H1 (cell line): ENCODE measurements around the gene CNNM4. TPM values are rescaled to one million over a fixed set of nuclear protein-coding genes. Genes with fewer than 3 reads are reported as not detected.

ENCODE experiments used
- CTCF ChIA-PET: fragments of 300-600 bp; sonication (Branson Sonifier 250); formaldehyde crosslinking; loops from one replicate; lab custom pipeline; 2021; ENCODE audit not compliant: partially characterized antibody; lab: Charles Lee
- POLR2A ChIA-PET: fragments of 300-600 bp; sonication (Branson Sonifier 250); formaldehyde crosslinking; loops from one replicate; lab custom pipeline; 2021; ENCODE audit warnings: inconsistent platforms; ENCODE audit not compliant: partially characterized antibody; lab: Charles Lee
- DNase-seq, 2 experiments: peaks; one replicate each; pipeline versions ENCODE4 v3.0.0 to v3.0.0-alpha.2; 2010 to 2022; ENCODE audit warnings: low spot score in 2 of 2, low read depth in 1 of 2, mixed read lengths in 1 of 2
- FAIRE-seq: peaks from 2 replicates; lab custom pipeline; 2011; peaks lifted over from hg19 to GRCh38; lab: Jason Lieb, UNC
- H2AFZ ChIP-seq: 2 replicates; pipeline ENCODE4 v1.8.1; 2012; ENCODE audit warnings: low read length, inconsistent platforms
- H2AK5ac ChIP-seq: 2 replicates; pipeline ENCODE4 v1.6.1; 2013; ENCODE audit warnings: low read depth, low read length
- H2BK120ac ChIP-seq: replicated peaks from 2 replicates; pipeline ENCODE3; 2013; ENCODE audit warnings: low read depth, low read length, inconsistent platforms
- H2BK12ac ChIP-seq: 2 replicates; pipeline ENCODE4 v1.6.1; 2013; ENCODE audit warnings: low read depth, low read length
- H2BK15ac ChIP-seq: 2 replicates; pipeline ENCODE4 v1.6.1; 2013; ENCODE audit warnings: low read length
- H2BK20ac ChIP-seq: 2 replicates; pipeline ENCODE4 v1.6.1; 2013; ENCODE audit warnings: low read length
- H2BK5ac ChIP-seq: 2 replicates; pipeline ENCODE4 v1.6.1; 2013; ENCODE audit warnings: low read depth, low read length
- H3K14ac ChIP-seq: 2 replicates; pipeline ENCODE4 v1.6.1; 2013; ENCODE audit warnings: inconsistent platforms; ENCODE audit not compliant: insufficient read length
- H3K18ac ChIP-seq: 2 replicates; pipeline ENCODE4 v1.6.1; 2013; ENCODE audit warnings: low read length; ENCODE audit errors: extremely low read depth
- H3K23ac ChIP-seq: 2 replicates; pipeline ENCODE4 v1.6.1; 2013; ENCODE audit warnings: inconsistent platforms; ENCODE audit not compliant: insufficient read length
- H3K23me2 ChIP-seq: 2 replicates; pipeline ENCODE4 v1.6.1; 2013; ENCODE audit warnings: low read depth, low read length
- H3K27ac ChIP-seq: 2 replicates; pipeline ENCODE4 v1.6.1; 2011; ENCODE audit warnings: low read depth, low read length, inconsistent platforms
- H3K27me3 ChIP-seq, 4 experiments: replicated peaks in 1 of 4; 1 replicate in 1 of 4; 2 replicates in 3 of 4; pipeline versions ENCODE4 v1.6.1 to v1.8.1; 2011 to 2013; ENCODE audit warnings: low read length in 3 of 4, mild to moderate bottlenecking in 3 of 4, inconsistent platforms in 2 of 4, mixed read lengths in 2 of 4, moderate library complexity in 1 of 4; ENCODE audit not compliant: control insufficient read depth in 3 of 4, insufficient read depth in 3 of 4; ENCODE audit errors: extremely low read depth in 1 of 4
- H3K36me3 ChIP-seq, 4 experiments: 2 replicates each; pipeline versions ENCODE4 v1.6.1 to v1.8.1; 2011 to 2013; ENCODE audit warnings: mild to moderate bottlenecking in 4 of 4, low read length in 3 of 4, moderate library complexity in 2 of 4, control low read depth in 1 of 4, inconsistent platforms in 1 of 4; ENCODE audit not compliant: insufficient read depth in 4 of 4, control insufficient read depth in 2 of 4
- H3K4ac ChIP-seq: replicated peaks from 2 replicates; pipeline ENCODE3; 2013; ENCODE audit warnings: low read length, low read depth, mixed read lengths, inconsistent platforms; ENCODE audit not compliant: insufficient read length
- H3K4me1 ChIP-seq, 4 experiments: replicated peaks in 1 of 4; 1 replicate in 1 of 4; 2 replicates in 3 of 4; pipeline versions ENCODE4 v1.6.1 to v1.8.1; 2011 to 2013; ENCODE audit warnings: low read length in 3 of 4, inconsistent platforms in 2 of 4, mixed read lengths in 1 of 4; ENCODE audit not compliant: insufficient read depth in 4 of 4, control insufficient read depth in 3 of 4
- H3K4me2 ChIP-seq, 2 experiments: 2 replicates each; pipeline versions ENCODE4 v1.6.1 to v1.8.1; 2011 to 2013; ENCODE audit warnings: low read depth in 2 of 2, low read length in 2 of 2, control low read depth in 1 of 2, inconsistent platforms in 1 of 2, mild to moderate bottlenecking in 1 of 2; ENCODE audit not compliant: insufficient read depth in 1 of 2
- H3K4me3 ChIP-seq, 4 experiments: fragments of 200-600, 300-600 bp in 1 of 4; sonication (generic), shearing (Covaris generic), sonication (Bioruptor Twin) in 1 of 4; 2 replicates each; pipeline versions ENCODE4 v1.5.1 to v1.8.1; 2011 to 2016; ENCODE audit warnings: low read length in 4 of 4, low read depth in 3 of 4, control low read depth in 2 of 4, inconsistent platforms in 2 of 4, mild to moderate bottlenecking in 2 of 4, mixed read lengths in 1 of 4, moderate library complexity in 1 of 4; ENCODE audit not compliant: insufficient read depth in 2 of 4; ENCODE audit errors: extremely low read depth in 1 of 4
- H3K56ac ChIP-seq: replicated peaks from 2 replicates; pipeline ENCODE3; 2013; ENCODE audit warnings: low read depth, mild to moderate bottlenecking, mixed read lengths, low read length, inconsistent platforms; ENCODE audit not compliant: insufficient read length
- H3K79me1 ChIP-seq: 2 replicates; pipeline ENCODE4 v1.6.1; 2013; ENCODE audit warnings: low read depth, low read length, control low read depth
- H3K79me2 ChIP-seq, 2 experiments: 2 replicates each; pipeline versions ENCODE4 v1.6.1 to v1.8.1; 2012 to 2013; ENCODE audit warnings: low read length in 2 of 2, mild to moderate bottlenecking in 2 of 2, inconsistent platforms in 1 of 2; ENCODE audit not compliant: insufficient read depth in 2 of 2, control insufficient read depth in 1 of 2
- H3K9ac ChIP-seq, 4 experiments: replicated peaks in 1 of 4; 1 replicate in 1 of 4; 2 replicates in 3 of 4; pipeline versions ENCODE4 v1.6.1 to v1.8.1; 2011 to 2013; ENCODE audit warnings: low read depth in 3 of 4, low read length in 3 of 4, control low read depth in 2 of 4, mild to moderate bottlenecking in 2 of 4, moderate library complexity in 2 of 4, inconsistent platforms in 1 of 4; ENCODE audit errors: extremely low read depth in 1 of 4
- H3K9me3 ChIP-seq, 2 experiments: 2 replicates each; pipeline versions ENCODE4 v1.6.1 to v1.8.1; 2012 to 2013; ENCODE audit warnings: mild to moderate bottlenecking in 2 of 2, moderate library complexity in 2 of 2, control low read depth in 1 of 2, inconsistent platforms in 1 of 2, low read depth in 1 of 2, low read length in 1 of 2, mixed read lengths in 1 of 2; ENCODE audit not compliant: insufficient read depth in 2 of 2
- H4K20me1 ChIP-seq, 2 experiments: replicated peaks in 1 of 2; 2 replicates each; pipeline versions ENCODE3 to v1.8.1; 2011 to 2013; ENCODE audit warnings: inconsistent platforms in 2 of 2, low read length in 2 of 2, mild to moderate bottlenecking in 1 of 2; ENCODE audit not compliant: insufficient read depth in 2 of 2, control insufficient read depth in 1 of 2
- H4K5ac ChIP-seq: 2 replicates; pipeline ENCODE4 v1.6.1; 2013; ENCODE audit warnings: low read length, low read depth, mixed read lengths, inconsistent platforms; ENCODE audit not compliant: insufficient read length
- H4K8ac ChIP-seq: 2 replicates; pipeline ENCODE4 v1.8.0; 2013; ENCODE audit warnings: mild to moderate bottlenecking, moderate library complexity, low read length, inconsistent platforms; ENCODE audit not compliant: insufficient read depth; ENCODE audit errors: extremely low read depth
- H4K91ac ChIP-seq: replicated peaks from 2 replicates; pipeline ENCODE3; 2013; ENCODE audit warnings: low read length, mixed read lengths, inconsistent platforms; ENCODE audit not compliant: insufficient read length
- BACH1 ChIP-seq: IDR thresholded peaks from 2 replicates; pipeline ENCODE4 v1.6.1; 2012; ENCODE audit warnings: low read length, improper control_type of control experiment
- GABPA ChIP-seq: IDR thresholded peaks from 2 replicates; pipeline ENCODE4 v1.6.1; 2011; ENCODE audit warnings: mild to moderate bottlenecking, low read length, moderate library complexity, borderline replicate concordance; ENCODE audit not compliant: insufficient read depth
- GTF2F1 ChIP-seq: IDR thresholded peaks from 2 replicates; pipeline ENCODE4 v1.6.1; 2012; ENCODE audit warnings: low read depth, low read length, improper control_type of control experiment, borderline replicate concordance
- HDAC2 ChIP-seq, 2 experiments: fragments of 300-600 bp in 1 of 2; sonication (generic) in 1 of 2; IDR thresholded peaks; 2 replicates each; pipeline ENCODE4 v1.6.1; 2011 to 2012; ENCODE audit warnings: low read depth in 2 of 2, low read length in 2 of 2, mild to moderate bottlenecking in 2 of 2, moderate library complexity in 2 of 2, borderline replicate concordance in 1 of 2, inconsistent platforms in 1 of 2
- RAD21 ChIP-seq, 2 experiments: IDR thresholded peaks in 1 of 2; conservative IDR thresholded peaks in 1 of 2; 2 replicates each; pipeline ENCODE4 v1.6.1; 2011; ENCODE audit warnings: low read depth in 2 of 2, low read length in 2 of 2, improper control_type of control experiment in 1 of 2, inconsistent platforms in 1 of 2, mild to moderate bottlenecking in 1 of 2, moderate library complexity in 1 of 2
- RBBP5 ChIP-seq: IDR thresholded peaks from 2 replicates; pipeline ENCODE4 v1.7.1; 2012; ENCODE audit warnings: low read depth, mild to moderate bottlenecking, inconsistent platforms, low read length, moderate library complexity, borderline replicate concordance
- RXRA ChIP-seq: IDR thresholded peaks from 2 replicates; pipeline ENCODE4 v1.6.1; 2011; ENCODE audit warnings: low read depth, mild to moderate bottlenecking, low read length, moderate library complexity; ENCODE audit not compliant: insufficient read depth
- SP1 ChIP-seq: IDR thresholded peaks from 2 replicates; pipeline ENCODE4 v1.6.1; 2011; ENCODE audit warnings: low read depth, low read length
- TAF1 ChIP-seq: IDR thresholded peaks from 2 replicates; pipeline ENCODE4 v1.6.1; 2011; ENCODE audit warnings: mild to moderate bottlenecking, low read depth, low read length
- WGBS, 2 experiments: shearing (Covaris generic) in 1 of 2; methylation state at CpG; one replicate each; pipeline versions ENCODE4 v1.1.6 to v1.1.7; 2013 to 2015; ENCODE audit warnings: low lambda C conversion rate in 2 of 2, mixed read lengths in 2 of 2, inconsistent platforms in 1 of 2, low coverage in 1 of 2, missing lambda C conversion rate in 1 of 2; ENCODE audit not compliant: insufficient replicate concordance in 2 of 2, insufficient coverage in 1 of 2, insufficient read length in 1 of 2; ENCODE audit errors: extremely low coverage in 1 of 2, missing lambda C conversion rate in 1 of 2; 5-methylcytosine and 5-hydroxymethylcytosine counted together
- polyA plus RNA-seq, 7 experiments: library from polyadenylated mRNA; depleted of rRNA in 3 of 7; stranded (reverse) in 5 of 7; unstranded in 2 of 7; fragments of >200 nt in 5 of 7; fragments of 200-250 nt in 2 of 7; gene quantifications; 1 replicate in 5 of 7; 2 replicates in 1 of 7; 4 replicates in 1 of 7; pipeline versions ENCODE4 v1.2.1 to v1.2.3, GENCODE V29; 2011 to 2013; ENCODE audit warnings: missing spikeins in 2 of 7, mixed read lengths in 2 of 7
- total RNA-seq: library from RNA; stranded (reverse); fragmentation: NEBNext Ultra II Directional; extraction: Animal tissue kit (Norgen Biotek cat#: 25700); gene quantifications from 2 replicates; pipeline ENCODE4 v1.2.1, GENCODE V29; 2021

The CNNM4 gene
- total and polyA plus RNA-seq, 2 of the 8 experiments (the other 6 are each of a cell fraction or from before 2014, with no cell fraction given) = 10.3 to 11.0 TPM

- FAIRE-seq = no peak
Measured at GRCh38 chr2:96787411-96787810, 26.7 kb downstream of the CNNM4 start.

More at GRCh38 chr2:96787411-96787810, 26.7 kb downstream of the CNNM4 start:
- H4K5ac ChIP-seq = no peak overlapping the region
- POLR2A ChIA-PET = interaction anchor here (0.6 kb wide), 1 partner anchor 145 kb away, joined by 3 read pairs; no protein-coding TSS in a partner anchor
- H3K27ac ChIP-seq = no peak overlapping the region
- H4K91ac ChIP-seq = no peak overlapping the region
- H3K4me1 ChIP-seq = no peaks in the 10 kb centered on the region
- no peak overlapping the region for H3K23ac ChIP-seq
- no peaks in the 10 kb centered on the region; a peak in 1 of 7 replicates for H3K27me3 ChIP-seq
- no peak overlapping the region for H4K8ac ChIP-seq
- TF ChIP-seq BACH1 (no peak), RAD21 (IDR thresholded peaks at IDR 0.05 in 1 of 2, conservative IDR thresholded peaks at IDR 0.05 in 1 of 2; ENCODE audit: low read depth in 2 of 2, low read length in 2 of 2) (no peak), SP1 (no peak), RXRA (no peak), GTF2F1 (no peak), RBBP5 (no peak), TAF1 (no peak), GABPA (no peak), HDAC2 (IDR thresholded peaks at IDR 0.05; ENCODE audit: borderline replicate concordance in 1 of 2, low read depth in 2 of 2, low read length in 2 of 2) (no peak)
- TF ChIP-seq, all 59 proteins: peak for 0
- H2AK5ac ChIP-seq = no peak overlapping the region
- DNase-seq = no peak
- no peak overlapping the region for H3K4me3 ChIP-seq
- 94% methylated on average over 3 of the region's 3 CpGs; no CpG with 5 or more reads in 1 of the 2 experiments for WGBS, 2 experiments
- H2BK12ac ChIP-seq = no peak overlapping the region
- CTCF ChIA-PET = interaction anchor here (0.6 to 2.3 kb wide), 3 partner anchors 13 to 1707 kb away, joined by 3 to 14 read pairs (median 3); no protein-coding TSS in a partner anchor
- H2BK5ac ChIP-seq = no peak overlapping the region
- H2BK20ac ChIP-seq = no peak overlapping the region
- no peak overlapping the region for H3K14ac ChIP-seq
- H3K56ac ChIP-seq = no peak overlapping the region
- H3K79me2 ChIP-seq = no peaks in the 10 kb centered on the region
- no peak overlapping the region for H3K4me2 ChIP-seq
- H3K9ac ChIP-seq = no peak overlapping the region
- H3K18ac ChIP-seq = no peak overlapping the region
- H3K36me3 ChIP-seq = no peaks in the 10 kb centered on the region
- no peaks in the 10 kb centered on the region for H3K23me2 ChIP-seq
- peaks cover 0 to 3% of the 10 kb centered on the region in 2 experiments for H4K20me1 ChIP-seq
- H3K9me3 ChIP-seq = no peaks in the 10 kb centered on the region
- no peak overlapping the region for H2BK120ac ChIP-seq
- H3K79me1 ChIP-seq = 0 out of 2 replicates have a peak, but pooled peaks cover 2% of the 10 kb centered on the region
- H3K4ac ChIP-seq = no peak overlapping the region
- no peak overlapping the region for H2AFZ ChIP-seq
- no peak overlapping the region for H2BK15ac ChIP-seq
